Measurements from ENCODE around the gene RGS3. TPM values are rescaled to one million over a fixed set of nuclear protein-coding genes. Genes with fewer than 3 reads are reported as not detected.

Gene RGS3
- total RNA-seq, 2 donors from 2014 or later: 170 to 202 TPM

- no peak for TF ChIP-seq CTCF (IDR thresholded peaks at IDR 0.05)
- ATAC-seq (ENCODE audit: insufficient number of reproducible peaks, low FRiP score, low read depth): no peak
- Histone ChIP-seq H3K4me1 (ENCODE audit: control insufficient read depth in 1 of 2, low read depth in 2 of 2) (peaks cover 0 to 27% of the 10 kb centered on the region in 2 donors), H3K27ac (no peak overlapping the region), H3K27me3 (replicated peaks; ENCODE audit: insufficient read depth) (no peaks in the 10 kb centered on the region), H3K4me3 (no peak overlapping the region), H3K9me3 (no peaks in the 10 kb centered on the region), H3K36me3 (no peaks in the 10 kb centered on the region)
- no peak for DNase-seq (ENCODE audit: low spot score)
These were observed 171.3 kb downstream of the RGS3 start for GRCh38 chr9:113634596-113635515.

GRCh38 chr9:113635586-113635985 lies 172.1 kb downstream of the RGS3 start:
- Histone ChIP-seq H3K4me1 (ENCODE audit: control insufficient read depth in 1 of 2, low read depth in 2 of 2) (peaks cover 0 to 27% of the 10 kb centered on the region in 2 donors), H3K4me3 (no peak overlapping the region), H3K27me3 (replicated peaks; ENCODE audit: insufficient read depth) (no peaks in the 10 kb centered on the region), H3K36me3 (no peaks in the 10 kb centered on the region), H3K9me3 (no peaks in the 10 kb centered on the region), H3K27ac (no peak overlapping the region)
- DNase-seq (ENCODE audit: low spot score): no peak
- TF ChIP-seq CTCF (IDR thresholded peaks at IDR 0.05): no peak
- ATAC-seq (ENCODE audit: insufficient number of reproducible peaks, low FRiP score, low read depth): no peak

- no peak overlapping the region for H3K4me3 ChIP-seq
- H3K9me3 ChIP-seq: no peaks in the 10 kb centered on the region
- H3K27me3 ChIP-seq (replicated peaks; ENCODE audit: insufficient read depth): no peaks in the 10 kb centered on the region
- ATAC-seq (ENCODE audit: insufficient number of reproducible peaks, low FRiP score, low read depth) (no peak), DNase-seq (ENCODE audit: low spot score) (no peak)
- peaks cover 0 to 22% of the 10 kb centered on the region in 2 donors for H3K4me1 ChIP-seq (ENCODE audit: control insufficient read depth in 1 of 2, low read depth in 2 of 2)
- no peak overlapping the region for H3K27ac ChIP-seq
- no peaks in the 10 kb centered on the region for H3K36me3 ChIP-seq
- no peak for TF ChIP-seq CTCF (IDR thresholded peaks at IDR 0.05)
These were observed 172.6 kb downstream of the RGS3 start for GRCh38 chr9:113636165-113636564.

- H3K9me3 ChIP-seq: no peaks in the 10 kb centered on the region
These were observed 173.2 kb downstream of the RGS3 start for GRCh38 chr9:113636693-113637092.

More at GRCh38 chr9:113636693-113637092, 173.2 kb downstream of the RGS3 start:
- peaks cover 0 to 17% of the 10 kb centered on the region in 2 donors for H3K4me1 ChIP-seq (ENCODE audit: control insufficient read depth in 1 of 2, low read depth in 2 of 2)
- H3K36me3 ChIP-seq: no peaks in the 10 kb centered on the region
- H3K4me3 ChIP-seq: no peak overlapping the region
- ATAC-seq (ENCODE audit: insufficient number of reproducible peaks, low FRiP score, low read depth) (no peak), DNase-seq (ENCODE audit: low spot score) (no peak)
- H3K27me3 ChIP-seq (replicated peaks; ENCODE audit: insufficient read depth): no peaks in the 10 kb centered on the region
- no peak overlapping the region for H3K27ac ChIP-seq
- no peak for TF ChIP-seq CTCF (IDR thresholded peaks at IDR 0.05)

Data from thoracic aorta (tissue), 2 donors.